GM21447 (cell line): ENCODE data around the gene CA11.
"Not testable (repeated sequence)": the region's sequence is repeated elsewhere in the genome, so short reads cannot be mapped to it uniquely, and the experiment has no call there.

Source experiments
- ATAC-seq: cut with Tn5 transposase; IDR thresholded peaks from one replicate; pipeline ENCODE4 v1.9.1; 2021; ENCODE audit not compliant: unreplicated experiment

Gene CA11

DNA sequence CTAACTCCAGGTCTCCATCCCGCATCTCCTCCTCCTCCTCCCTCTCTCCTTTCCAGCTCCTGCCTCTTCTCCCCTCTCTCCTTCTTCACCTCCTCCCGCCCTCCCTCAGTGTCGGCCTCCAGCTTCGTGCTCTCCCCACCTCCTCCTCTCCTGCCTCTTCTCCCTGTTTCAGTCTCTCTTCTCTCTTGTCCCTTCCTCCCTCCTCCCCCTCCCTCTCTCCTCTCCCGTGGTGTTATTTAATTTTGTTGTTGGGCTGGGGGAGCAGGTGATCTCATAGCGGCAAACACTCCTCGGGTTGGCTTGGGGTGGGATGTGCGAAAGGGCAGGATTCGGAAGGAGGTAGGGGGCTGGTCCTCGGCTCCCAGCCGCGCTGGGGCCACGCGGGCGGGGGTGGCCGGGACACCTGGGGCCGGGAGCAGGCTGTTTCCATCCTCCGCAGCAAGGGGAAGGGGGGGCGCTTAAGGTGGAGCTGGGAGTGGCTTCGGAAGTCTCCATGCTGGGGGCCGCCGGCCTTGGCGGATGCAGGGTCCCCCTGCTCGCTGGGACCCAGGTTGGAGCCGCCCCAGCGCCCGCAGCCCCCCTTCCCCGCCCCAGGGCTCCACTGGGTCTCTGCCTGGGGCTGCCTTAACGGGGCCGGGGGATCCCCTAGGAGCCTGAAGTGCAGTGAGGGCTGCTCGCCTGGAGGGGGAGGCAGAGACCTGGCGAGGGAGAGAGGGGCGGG lies at the start of gene CA11:
TSS of gene CA11 (minus strand) at position 187 of the 721 bp plus-strand sequence. CDS start 555 bp downstream, outside the sequence.
- ATAC-seq, result peak; percentile 62

- not testable (repeated sequence) for ATAC-seq
Measured at GRCh38 chr19:48693629-48694028, 47.6 kb upstream of the CA11 start.

GRCh38 chr19:48689449-48689848 lies 43.5 kb upstream of the CA11 start:
- ATAC-seq, result no peak

DNA sequence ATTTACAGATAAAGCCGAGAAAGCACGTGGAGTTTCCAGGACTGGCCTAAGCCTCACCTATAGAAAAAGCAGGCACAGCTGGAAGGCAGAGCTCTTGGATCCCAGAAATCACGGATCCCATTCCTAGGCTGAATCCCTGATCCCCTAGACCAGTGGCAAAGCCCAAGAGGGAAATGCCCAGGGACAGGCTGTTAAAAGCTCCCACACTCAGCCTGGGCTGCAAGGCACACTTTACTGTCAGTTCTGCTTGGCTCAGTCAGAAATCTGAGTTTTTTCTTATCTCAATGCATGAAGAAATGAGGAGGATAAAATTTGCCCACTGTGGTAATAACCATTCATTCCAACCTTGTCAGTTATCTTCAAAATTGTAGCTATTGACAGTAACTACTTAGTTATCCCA lies 41.8 kb upstream of the CA11 start:
- no peak for ATAC-seq

- not testable (repeated sequence) for ATAC-seq
Measured at GRCh38 chr19:48686637-48687036, 40.6 kb upstream of the CA11 start.

DNA sequence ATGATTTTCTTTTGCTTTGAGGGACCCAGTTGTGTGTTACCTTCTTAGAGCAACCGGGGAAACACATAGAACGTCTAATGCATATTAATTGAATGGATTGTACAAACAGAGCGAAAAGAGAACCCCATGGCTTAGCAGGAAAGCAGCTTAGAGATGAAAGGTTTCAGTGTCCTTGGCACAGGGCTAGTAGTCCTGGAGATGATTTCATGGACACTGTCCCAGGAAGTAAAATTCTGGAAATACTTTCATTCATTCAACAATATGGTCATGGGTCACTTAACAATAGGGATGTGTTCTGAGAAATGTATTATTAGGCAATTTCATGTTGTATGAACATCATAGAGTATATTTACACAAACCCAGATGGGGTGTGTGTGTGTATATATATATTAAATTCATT lies 40.1 kb upstream of the CA11 start:
- ATAC-seq, result no peak

GRCh38 chr19:48685583-48685982 lies 39.6 kb upstream of the CA11 start:
- no peak for ATAC-seq

- no peak for ATAC-seq
Measured at GRCh38 chr19:48683349-48683748, 37.4 kb upstream of the CA11 start.

DNA sequence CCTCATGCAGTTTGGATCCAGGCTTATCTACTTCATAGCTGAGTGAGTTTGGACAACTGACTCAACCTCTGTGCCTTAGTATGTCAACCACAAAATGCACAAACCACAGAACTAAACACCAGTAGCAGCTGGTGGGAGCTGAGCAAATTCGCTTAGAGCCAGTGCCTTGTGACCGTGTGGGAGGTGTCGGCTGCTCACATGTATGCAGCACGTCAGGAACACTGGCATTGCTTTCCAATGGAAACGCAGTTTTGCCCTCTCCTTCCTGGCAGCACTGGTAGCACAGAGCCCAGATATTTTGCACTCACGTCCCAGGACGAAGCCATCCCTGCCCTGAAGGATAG lies 35.1 kb upstream of the CA11 start:
- ATAC-seq, result no peak

DNA sequence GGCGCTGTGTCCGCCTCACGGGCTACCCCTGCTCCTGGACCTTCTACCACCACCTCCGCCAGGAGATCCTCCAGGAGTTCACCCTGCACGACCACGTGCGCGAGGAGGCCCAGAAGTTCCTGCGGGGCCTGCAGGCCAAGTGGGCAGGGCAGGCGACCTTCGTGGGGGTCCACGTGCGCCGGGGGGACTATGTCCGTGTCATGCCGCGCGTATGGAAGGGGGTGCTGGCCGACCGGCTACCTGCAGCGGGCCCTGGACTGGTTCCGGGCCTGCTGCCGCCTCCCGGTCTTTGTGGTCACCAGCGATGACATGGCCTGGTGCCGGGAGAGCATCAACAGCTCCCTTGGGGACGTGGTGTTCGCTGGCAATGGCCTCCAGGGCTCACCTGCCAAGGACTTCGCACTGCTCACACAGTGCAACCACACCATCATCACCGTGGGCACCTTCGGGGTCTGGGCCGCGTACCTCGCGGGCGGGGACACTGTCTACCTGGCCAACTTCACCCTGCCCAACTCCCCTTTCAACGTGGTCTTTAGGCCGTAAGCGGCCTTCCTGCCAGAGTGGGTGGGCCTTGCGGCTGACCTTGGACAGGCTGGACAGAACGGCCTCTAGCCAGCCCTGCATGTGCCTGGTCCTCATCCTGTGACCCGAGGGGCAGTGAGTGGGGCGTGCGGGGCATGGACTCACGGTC lies 34.6 kb upstream of the CA11 start:
- no peak for ATAC-seq

DNA sequence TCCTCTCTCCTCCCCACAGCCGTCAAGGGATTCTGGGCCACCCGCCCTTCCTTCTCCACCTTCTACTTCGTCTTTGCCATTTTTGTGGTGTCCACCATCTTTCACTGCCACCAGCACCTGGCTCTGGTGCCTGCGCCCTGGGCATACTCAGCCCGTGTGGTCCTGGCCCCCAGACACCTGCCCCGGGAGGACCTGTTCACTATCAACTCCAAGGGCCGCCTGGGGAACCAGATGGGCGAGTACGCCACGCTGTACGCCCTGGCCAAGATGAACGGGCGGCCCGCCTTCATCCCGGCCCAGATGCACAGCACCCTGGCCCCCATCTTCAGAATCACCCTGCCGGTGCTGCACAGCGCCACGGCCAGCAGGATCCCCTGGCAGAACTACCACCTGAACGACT lies 34.0 kb upstream of the CA11 start:
- ATAC-seq, result not testable (repeated sequence)

GRCh38 chr19:48678201-48678600 lies 32.2 kb upstream of the CA11 start:
- ATAC-seq, result no peak

GRCh38 chr19:48676887-48677286 lies 30.9 kb upstream of the CA11 start:
- no peak for ATAC-seq

- ATAC-seq, result no peak
Measured at GRCh38 chr19:48676487-48676886, 30.5 kb upstream of the CA11 start.

GRCh38 chr19:48674921-48675824 lies 29.2 kb upstream of the CA11 start:
- ATAC-seq, result no peak

- ATAC-seq, result no peak
Measured at GRCh38 chr19:48674216-48674809, 28.3 kb upstream of the CA11 start.

DNA sequence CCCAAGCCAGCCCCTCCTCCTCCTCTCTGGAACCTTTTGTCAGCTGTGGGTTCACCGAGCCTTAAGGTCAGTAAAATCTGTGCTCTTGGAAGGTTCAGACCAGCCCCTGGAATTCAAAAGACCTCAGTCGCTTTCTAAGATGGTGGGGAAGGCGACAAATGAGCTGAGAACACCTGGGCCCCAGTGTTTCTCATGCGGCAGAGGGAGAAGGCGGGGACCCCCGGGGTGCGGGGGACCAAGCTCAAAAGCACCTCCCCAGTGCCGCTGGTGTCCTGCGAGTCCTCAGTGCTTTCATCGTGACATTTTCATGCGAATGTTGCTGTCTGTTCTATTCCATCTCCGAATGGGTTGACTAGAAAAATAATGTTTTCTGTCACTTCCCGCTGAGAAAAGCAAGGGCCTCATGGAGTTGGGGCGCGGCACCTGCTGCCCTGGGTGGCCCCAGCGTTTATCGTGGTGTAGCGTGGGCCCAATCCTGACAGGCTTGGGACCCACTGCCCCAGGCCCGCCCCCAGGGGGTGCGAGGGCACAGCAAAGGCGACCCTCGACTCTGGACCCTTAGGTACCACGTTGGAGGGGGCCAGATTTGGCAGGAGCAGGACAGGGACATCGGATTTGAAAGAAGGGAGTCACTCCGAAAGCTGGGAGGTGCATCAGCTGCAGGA lies 27.6 kb upstream of the CA11 start:
- no peak for ATAC-seq

DNA sequence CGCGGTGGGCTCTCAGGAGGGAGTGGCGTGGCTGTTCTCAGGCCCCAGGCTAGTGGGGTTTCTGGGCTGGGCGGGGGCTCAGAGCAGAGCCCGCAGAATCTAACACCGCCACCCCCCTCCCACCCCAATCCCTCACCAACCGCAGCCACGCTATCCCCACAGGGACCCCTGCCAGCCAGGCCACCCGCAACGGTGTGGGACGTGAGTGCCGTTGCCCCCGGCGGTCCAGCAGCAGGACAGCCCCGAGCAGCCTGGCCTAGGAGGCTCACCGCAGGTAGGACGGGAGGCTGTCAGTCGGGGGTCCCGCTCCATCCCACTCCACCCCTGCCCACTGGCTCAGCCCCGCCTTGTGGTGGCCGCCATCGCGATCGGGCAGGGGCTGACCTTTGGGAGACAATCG lies 27.0 kb upstream of the CA11 start, which contains the start of gene NTN5:
TSS of gene NTN5 (minus strand) at position 24 of the 400 bp plus-strand sequence. CDS start 2,031 bp downstream, outside the sequence.
- ATAC-seq, result no peak

- ATAC-seq, result no peak
Measured at GRCh38 chr19:48671446-48671995, 25.5 kb upstream of the CA11 start.

GRCh38 chr19:48670699-48671445 lies 24.9 kb upstream of the CA11 start:
- ATAC-seq, result no peak
